Activated CD4-positive, alpha-beta memory T cell treated with anti-CD3 and anti-CD28 coated beads for 36 hours (primary cell): Measurements from ENCODE around the gene ANKMY1. TPM values are rescaled to one million over a fixed set of nuclear protein-coding genes. Genes with fewer than 3 reads are reported as not detected.

Experiments used
- CTCF ChIA-PET: fragments of 350-600 bp; sonication (Branson Sonifier 250); formaldehyde crosslinking; loops from one replicate; lab custom pipeline; 2021; ENCODE audit warnings: antibody characterized with exemption, inconsistent platforms; lab: Charles Lee
- POLR2A ChIA-PET: fragments of 350-600 bp; sonication (Branson Sonifier 250); formaldehyde crosslinking; loops from one replicate; lab custom pipeline; 2021; ENCODE audit warnings: antibody characterized with exemption; lab: Charles Lee
- DNase-seq: peaks from one replicate; pipeline ENCODE4 v3.0.0-alpha.2; 2020
- H3K27ac Mint-ChIP-seq: one replicate; pipeline ENCODE4 v1.8.0; 2021; ENCODE audit warnings: mixed read lengths
- H3K27me3 Mint-ChIP-seq: one replicate; pipeline ENCODE4 v1.8.0; 2021; ENCODE audit warnings: mixed read lengths
- H3K36me3 Mint-ChIP-seq: one replicate; pipeline ENCODE4 v1.8.0; 2021; ENCODE audit warnings: mixed read lengths
- H3K4me1 Mint-ChIP-seq: one replicate; pipeline ENCODE4 v1.8.0; 2021; ENCODE audit warnings: low read depth, mixed read lengths
- H3K4me3 Mint-ChIP-seq: one replicate; pipeline ENCODE4 v1.8.0; 2021; ENCODE audit warnings: mild to moderate bottlenecking, mixed read lengths
- H3K9me3 Mint-ChIP-seq: one replicate; pipeline ENCODE4 v1.8.0; 2021; ENCODE audit warnings: mixed read lengths
- intact Hi-C: fragments of 100-400 bp; cut with micrococcal nuclease; formaldehyde crosslinking; loops from one replicate; pipeline ENCODE4 v1.15.1; 2023
- total RNA-seq, 2 experiments: library from RNA; stranded (reverse); gene quantifications; one replicate each; pipeline ENCODE4 v1.2.3, GENCODE V29; 2021

The ANKMY1 gene
- total RNA-seq, 2 experiments from 2014 or later = 18.4 to 19.1 TPM

- Mint-ChIP-seq H3K27me3 (no peaks in the 10 kb centered on the region), H3K9me3 (peaks cover 15% of the 10 kb centered on the region), H3K27ac (no peak overlapping the region), H3K4me3 (no peak overlapping the region), H3K36me3 (peaks cover 33% of the 10 kb centered on the region), H3K4me1 (no peaks in the 10 kb centered on the region)
- DNase-seq = peak; percentile 8
- POLR2A ChIA-PET = no interaction called here
- intact Hi-C loops = no loop called here
- CTCF ChIA-PET = no interaction called here
Observed at GRCh38 chr2:240520130-240520973, 37.4 kb downstream of the ANKMY1 start.

GRCh38 chr2:240519396-240520129, 38.2 kb downstream of the ANKMY1 start:
- Mint-ChIP-seq H3K9me3 (peaks cover 8% of the 10 kb centered on the region), H3K36me3 (peaks cover 25% of the 10 kb centered on the region), H3K4me1 (peaks cover 3% of the 10 kb centered on the region), H3K27ac (no peak overlapping the region), H3K4me3 (no peak overlapping the region), H3K27me3 (no peaks in the 10 kb centered on the region)
- intact Hi-C loops = loop anchor here (10.0 kb wide), 1 partner anchor 185 kb away; no protein-coding TSS in a partner anchor
- ChIA-PET POLR2A (interaction anchor here (0.6 kb wide), 1 partner anchor 50 kb away, joined by 3 read pairs; no protein-coding TSS in a partner anchor), CTCF (no interaction called here)
- DNase-seq = peak; percentile 2

GRCh38 chr2:240518981-240519380, 38.8 kb downstream of the ANKMY1 start:
- peaks cover 4% of the 10 kb centered on the region for H3K9me3 Mint-ChIP-seq
- ChIA-PET CTCF (no interaction called here), POLR2A (no interaction called here)
- peaks cover 20% of the 10 kb centered on the region for H3K36me3 Mint-ChIP-seq
- DNase-seq = no peak
- H3K4me3 Mint-ChIP-seq = no peak overlapping the region
- H3K4me1 Mint-ChIP-seq = peaks cover 8% of the 10 kb centered on the region
- no peaks in the 10 kb centered on the region for H3K27me3 Mint-ChIP-seq
- no peak overlapping the region for H3K27ac Mint-ChIP-seq
- intact Hi-C loops = loop anchor here (10.0 kb wide), 1 partner anchor 186 kb away; no protein-coding TSS in a partner anchor

GRCh38 chr2:240517342-240517741, 40.4 kb downstream of the ANKMY1 start:
- Mint-ChIP-seq H3K4me3 (no peak overlapping the region), H3K27ac (no peak overlapping the region), H3K27me3 (no peaks in the 10 kb centered on the region), H3K4me1 (peaks cover 15% of the 10 kb centered on the region), H3K9me3 (peaks cover 4% of the 10 kb centered on the region), H3K36me3 (peaks cover 9% of the 10 kb centered on the region)
- DNase-seq = no peak
- ChIA-PET CTCF (no interaction called here), POLR2A (no interaction called here)
- intact Hi-C loops = loop anchor here (10.0 kb wide), 1 partner anchor 187 kb away; no protein-coding TSS in a partner anchor

GRCh38 chr2:240514631-240515030, 43.2 kb downstream of the ANKMY1 start:
- Mint-ChIP-seq H3K27ac (peak overlapping the region; percentile 70), H3K9me3 (no peaks in the 10 kb centered on the region), H3K36me3 (no peaks in the 10 kb centered on the region), H3K27me3 (no peaks in the 10 kb centered on the region), H3K4me1 (peaks cover 15% of the 10 kb centered on the region), H3K4me3 (no peak overlapping the region)
- intact Hi-C loops = loop anchor here (2.0 to 10.0 kb wide), 4 partner anchors 48 to 328 kb away; partner anchors contain the start of genes CAPN10 and DUSP28
- CTCF ChIA-PET = interaction anchor here (0.7 to 2.5 kb wide), 27 partner anchors 14 to 489 kb away, joined by 3 to 26 read pairs (median 4); partner anchors contain the start of genes ANKMY1, CAPN10, NDUFA10 and RNPEPL1
- POLR2A ChIA-PET = interaction anchor here (0.7 to 1.4 kb wide), 3 partner anchors 44 to 72 kb away, joined by 4 to 6 read pairs (median 4); partner anchors contain the start of gene CAPN10
- peak; percentile 8 for DNase-seq

GRCh38 chr2:240513549-240514287, 44.1 kb downstream of the ANKMY1 start:
- DNase-seq = peak; percentile 91
- peaks cover 15% of the 10 kb centered on the region for H3K4me1 Mint-ChIP-seq
- POLR2A ChIA-PET = interaction anchor here (0.7 to 1.4 kb wide), 3 partner anchors 45 to 73 kb away, joined by 4 to 6 read pairs (median 4); partner anchors contain the start of gene CAPN10
- no peaks in the 10 kb centered on the region for H3K27me3 Mint-ChIP-seq
- H3K36me3 Mint-ChIP-seq = peaks cover 5% of the 10 kb centered on the region
- no peak overlapping the region for H3K4me3 Mint-ChIP-seq
- no peaks in the 10 kb centered on the region for H3K9me3 Mint-ChIP-seq
- intact Hi-C loops = loop anchor here (2.0 to 10.0 kb wide), 4 partner anchors 49 to 329 kb away; partner anchors contain the start of genes CAPN10 and DUSP28
- CTCF ChIA-PET = interaction anchor here (0.6 to 2.5 kb wide), 38 partner anchors 10 to 1187 kb away, joined by 3 to 26 read pairs (median 4); partner anchors contain the start of genes ANKMY1, CAPN10, NDUFA10 and RNPEPL1
- peak overlapping the region; percentile 70 for H3K27ac Mint-ChIP-seq

GRCh38 chr2:240512666-240513535, 44.9 kb downstream of the ANKMY1 start:
- Mint-ChIP-seq H3K4me1 (peaks cover 15% of the 10 kb centered on the region), H3K4me3 (no peak overlapping the region), H3K36me3 (peaks cover 5% of the 10 kb centered on the region), H3K9me3 (no peaks in the 10 kb centered on the region), H3K27ac (no peak overlapping the region), H3K27me3 (no peaks in the 10 kb centered on the region)
- CTCF ChIA-PET = interaction anchor here (0.6 to 2.5 kb wide), 5 partner anchors 11 to 328 kb away, joined by 3 to 18 read pairs (median 4); partner anchors contain the start of gene CAPN10
- peak; percentile 3 for DNase-seq
- intact Hi-C loops = loop anchor here (5.0 to 10.0 kb wide), 3 partner anchors 49 to 329 kb away; partner anchors contain the start of gene DUSP28
- POLR2A ChIA-PET = no interaction called here

GRCh38 chr2:240512109-240512485, 45.7 kb downstream of the ANKMY1 start:
- peaks cover 15% of the 10 kb centered on the region for H3K4me1 Mint-ChIP-seq
- POLR2A ChIA-PET = no interaction called here
- DNase-seq = peak; percentile 3
- no peak overlapping the region for H3K27ac Mint-ChIP-seq
- peaks cover 5% of the 10 kb centered on the region for H3K36me3 Mint-ChIP-seq
- H3K27me3 Mint-ChIP-seq = no peaks in the 10 kb centered on the region
- H3K4me3 Mint-ChIP-seq = no peak overlapping the region
- intact Hi-C loops = loop anchor here (5.0 to 10.0 kb wide), 3 partner anchors 50 to 330 kb away; partner anchors contain the start of gene DUSP28
- no peaks in the 10 kb centered on the region for H3K9me3 Mint-ChIP-seq
- CTCF ChIA-PET = interaction anchor here (1.5 to 2.5 kb wide), 2 partner anchors 74 to 329 kb away, joined by 3 to 18 read pairs; partner anchors contain the start of gene CAPN10

- H3K36me3 Mint-ChIP-seq = peaks cover 5% of the 10 kb centered on the region
- no peaks in the 10 kb centered on the region for H3K27me3 Mint-ChIP-seq
- peak; percentile 1 for DNase-seq
- CTCF ChIA-PET = no interaction called here
- H3K4me1 Mint-ChIP-seq = peaks cover 15% of the 10 kb centered on the region
- no peak overlapping the region for H3K4me3 Mint-ChIP-seq
- intact Hi-C loops = loop anchor here (5.0 to 10.0 kb wide), 3 partner anchors 51 to 331 kb away; partner anchors contain the start of gene DUSP28
- H3K9me3 Mint-ChIP-seq = no peaks in the 10 kb centered on the region
- POLR2A ChIA-PET = no interaction called here
- no peak overlapping the region for H3K27ac Mint-ChIP-seq
Observed at GRCh38 chr2:240511351-240512108, 46.3 kb downstream of the ANKMY1 start.
